K562 (cell line): ENCODE results near the gene NIPAL3. TPM values are rescaled to one million over a fixed set of nuclear protein-coding genes. Genes with fewer than 3 reads are reported as not detected.

Experiments
- ELF1 ChIP-seq: fragments of 200-800 bp; sonication (Bioruptor generic); IDR thresholded peaks from 2 replicates; pipeline ENCODE4 v1.6.1; 2016; ENCODE audit warnings: missing genetic modification characterization, missing compliant biosample characterization
- ELK1 ChIP-seq: sonication (generic); formaldehyde crosslinking; IDR thresholded peaks from 2 replicates; pipeline ENCODE4 v1.8.1; 2022; ENCODE audit warnings: missing genetic modification reagents
- GATAD2B ChIP-seq: fragments of 450-650 bp; IDR thresholded peaks from 2 replicates; pipeline ENCODE4 v1.6.1; 2017; ENCODE audit warnings: mild to moderate bottlenecking, borderline replicate concordance
- KLF16 ChIP-seq: IDR thresholded peaks from 2 replicates; pipeline ENCODE4 v1.6.1; 2016; ENCODE audit warnings: antibody characterized with exemption
- MYC ChIP-seq, 2 experiments: fragments of 250-450 bp in 1 of 2; sonication (Bioruptor Pico) in 1 of 2; IDR thresholded peaks; 2 replicates each; pipeline versions ENCODE4 v1.5.1 to v1.6.1; 2012 to 2021; ENCODE audit warnings: low read depth in 2 of 2, borderline replicate concordance in 1 of 2, improper control_type of control experiment in 1 of 2, low read length in 1 of 2, mild to moderate bottlenecking in 1 of 2, moderate library complexity in 1 of 2
- SMARCE1 ChIP-seq: fragments of 450-650 bp; IDR thresholded peaks from 2 replicates; pipeline ENCODE4 v1.7.1; 2016; ENCODE audit warnings: mild to moderate bottlenecking
- TEAD1 ChIP-seq, 2 experiments: fragments of 450-650 bp in 1 of 2; sonication (generic) in 1 of 2; formaldehyde crosslinking; IDR thresholded peaks; 2 replicates each; pipeline versions ENCODE4 v1.4.0 to v1.8.0; 2020 to 2022; ENCODE audit warnings: mild to moderate bottlenecking in 2 of 2, missing genetic modification reagents in 1 of 2
- TOE1 ChIP-seq, 2 experiments: fragments of 450-650 bp in 1 of 2; sonication (generic) in 1 of 2; formaldehyde crosslinking in 1 of 2; IDR thresholded peaks; 2 replicates each; pipeline versions ENCODE4 v1.7.1 to v1.8.0; 2016 to 2022; ENCODE audit warnings: borderline replicate concordance in 2 of 2, mild to moderate bottlenecking in 2 of 2, antibody characterized with exemption in 1 of 2, inconsistent platforms in 1 of 2, low read depth in 1 of 2, missing genetic modification reagents in 1 of 2, moderate library complexity in 1 of 2
- USF2 ChIP-seq: sonication (generic); formaldehyde crosslinking; IDR thresholded peaks from 2 replicates; pipeline ENCODE4 v1.5.0; 2020; ENCODE audit warnings: missing genetic modification reagents
- ZBTB12 ChIP-seq: fragments of 250-450 bp; sonication (Bioruptor Pico); IDR thresholded peaks from 2 replicates; pipeline ENCODE4 v1.4.0; 2020
- polyA plus RNA-seq, 8 experiments: library from polyadenylated mRNA; depleted of rRNA in 4 of 8; stranded (reverse) in 5 of 8; unstranded in 3 of 8; fragments of >200 nt; fragmentation: Nextera tagmentation in 2 of 8; fragmentation: Illumina TruSeq in 1 of 8; extraction: Ambion mirVana in 2 of 8; extraction: Trizol in 1 of 8; gene quantifications; 2 replicates each; pipeline versions ENCODE4 v1.2.1 to v1.2.3, GENCODE V29; 2011 to 2014; ENCODE audit warnings: inconsistent platforms in 1 of 8, missing spikeins in 1 of 8
- total RNA-seq, 7 experiments: library from RNA; depleted of rRNA in 6 of 7; stranded (reverse); fragments of >200 nt in 6 of 7; fragmentation: Illumina TruSeq in 2 of 7; extraction: Trizol in 2 of 7; gene quantifications; 2 replicates each; pipeline versions ENCODE4 v1.2.1 to v1.2.3, GENCODE V29; 2011 to 2021; ENCODE audit warnings: low replicate concordance in 1 of 7
- TF ChIP-seq, protein P1 (sequence below): fragments of 450-650 bp; IDR thresholded peaks from 2 replicates; pipeline ENCODE4 v1.6.1; 2018; ENCODE audit not compliant: partially characterized antibody
- TF ChIP-seq, protein P2 (sequence below): fragments of 250-450 bp; sonication (Bioruptor Pico); IDR thresholded peaks from 2 replicates; pipeline ENCODE4 v1.4.0; 2020; ENCODE audit warnings: mild to moderate bottlenecking
- TF ChIP-seq, protein P3 (sequence below): sonication (generic); formaldehyde crosslinking; IDR thresholded peaks from 2 replicates; pipeline ENCODE4 v1.8.1; 2023; ENCODE audit warnings: mild to moderate bottlenecking, missing genetic modification reagents

NIPAL3 gene
- total and polyA plus RNA-seq, 9 of the 15 experiments (the other 6 are each of a cell fraction or from before 2014, with no cell fraction given) = 10.5 to 26.3 (median 16.0) TPM

- TF ChIP-seq, protein P1, sequence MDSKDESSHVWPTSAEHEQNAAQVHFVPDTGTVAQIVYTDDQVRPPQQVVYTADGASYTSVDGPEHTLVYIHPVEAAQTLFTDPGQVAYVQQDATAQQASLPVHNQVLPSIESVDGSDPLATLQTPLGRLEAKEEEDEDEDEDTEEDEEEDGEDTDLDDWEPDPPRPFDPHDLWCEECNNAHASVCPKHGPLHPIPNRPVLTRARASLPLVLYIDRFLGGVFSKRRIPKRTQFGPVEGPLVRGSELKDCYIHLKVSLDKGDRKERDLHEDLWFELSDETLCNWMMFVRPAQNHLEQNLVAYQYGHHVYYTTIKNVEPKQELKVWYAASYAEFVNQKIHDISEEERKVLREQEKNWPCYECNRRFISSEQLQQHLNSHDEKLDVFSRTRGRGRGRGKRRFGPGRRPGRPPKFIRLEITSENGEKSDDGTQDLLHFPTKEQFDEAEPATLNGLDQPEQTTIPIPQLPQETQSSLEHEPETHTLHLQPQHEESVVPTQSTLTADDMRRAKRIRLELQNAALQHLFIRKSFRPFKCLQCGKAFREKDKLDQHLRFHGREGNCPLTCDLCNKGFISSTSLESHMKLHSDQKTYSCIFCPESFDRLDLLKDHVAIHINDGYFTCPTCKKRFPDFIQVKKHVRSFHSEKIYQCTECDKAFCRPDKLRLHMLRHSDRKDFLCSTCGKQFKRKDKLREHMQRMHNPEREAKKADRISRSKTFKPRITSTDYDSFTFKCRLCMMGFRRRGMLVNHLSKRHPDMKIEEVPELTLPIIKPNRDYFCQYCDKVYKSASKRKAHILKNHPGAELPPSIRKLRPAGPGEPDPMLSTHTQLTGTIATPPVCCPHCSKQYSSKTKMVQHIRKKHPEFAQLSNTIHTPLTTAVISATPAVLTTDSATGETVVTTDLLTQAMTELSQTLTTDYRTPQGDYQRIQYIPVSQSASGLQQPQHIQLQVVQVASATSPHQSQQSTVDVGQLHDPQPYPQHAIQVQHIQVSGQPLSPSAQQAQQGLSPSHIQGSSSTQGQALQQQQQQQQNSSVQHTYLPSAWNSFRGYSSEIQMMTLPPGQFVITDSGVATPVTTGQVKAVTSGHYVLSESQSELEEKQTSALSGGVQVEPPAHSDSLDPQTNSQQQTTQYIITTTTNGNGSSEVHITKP = no peak
- no peak for TF ChIP-seq ZBTB12 (CRISPR knock-in tag)
- no peak for TF ChIP-seq ELF1 (tag)
- no peak; the same call in 1 of the 2 replicates for TF ChIP-seq MYC (IDR thresholded peaks at IDR 0.05; ENCODE audit: low read depth, low read length)
- TF ChIP-seq MYC (CRISPR knock-in tag; IDR thresholded peaks at IDR 0.05; ENCODE audit: borderline replicate concordance, low read depth) = no peak
- TF ChIP-seq, protein P2, sequence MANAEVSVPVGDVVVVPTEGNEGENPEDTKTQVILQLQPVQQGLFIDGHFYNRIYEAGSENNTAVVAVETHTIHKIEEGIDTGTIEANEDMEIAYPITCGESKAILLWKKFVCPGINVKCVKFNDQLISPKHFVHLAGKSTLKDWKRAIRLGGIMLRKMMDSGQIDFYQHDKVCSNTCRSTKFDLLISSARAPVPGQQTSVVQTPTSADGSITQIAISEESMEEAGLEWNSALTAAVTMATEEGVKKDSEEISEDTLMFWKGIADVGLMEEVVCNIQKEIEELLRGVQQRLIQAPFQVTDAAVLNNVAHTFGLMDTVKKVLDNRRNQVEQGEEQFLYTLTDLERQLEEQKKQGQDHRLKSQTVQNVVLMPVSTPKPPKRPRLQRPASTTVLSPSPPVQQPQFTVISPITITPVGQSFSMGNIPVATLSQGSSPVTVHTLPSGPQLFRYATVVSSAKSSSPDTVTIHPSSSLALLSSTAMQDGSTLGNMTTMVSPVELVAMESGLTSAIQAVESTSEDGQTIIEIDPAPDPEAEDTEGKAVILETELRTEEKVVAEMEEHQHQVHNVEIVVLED (CRISPR knock-in tag) = no peak
- TF ChIP-seq TOE1 (IDR thresholded peaks at IDR 0.05; ENCODE audit: borderline replicate concordance) = 0 out of 2 replicates have a peak, but pooled peaks have one; percentile 16
- no peak for TF ChIP-seq TOE1 (CRISPR knock-in tag; IDR thresholded peaks at IDR 0.05; ENCODE audit: borderline replicate concordance, low read depth)
- TF ChIP-seq GATAD2B = no peak
- no peak for TF ChIP-seq KLF16
- TF ChIP-seq, protein P3, sequence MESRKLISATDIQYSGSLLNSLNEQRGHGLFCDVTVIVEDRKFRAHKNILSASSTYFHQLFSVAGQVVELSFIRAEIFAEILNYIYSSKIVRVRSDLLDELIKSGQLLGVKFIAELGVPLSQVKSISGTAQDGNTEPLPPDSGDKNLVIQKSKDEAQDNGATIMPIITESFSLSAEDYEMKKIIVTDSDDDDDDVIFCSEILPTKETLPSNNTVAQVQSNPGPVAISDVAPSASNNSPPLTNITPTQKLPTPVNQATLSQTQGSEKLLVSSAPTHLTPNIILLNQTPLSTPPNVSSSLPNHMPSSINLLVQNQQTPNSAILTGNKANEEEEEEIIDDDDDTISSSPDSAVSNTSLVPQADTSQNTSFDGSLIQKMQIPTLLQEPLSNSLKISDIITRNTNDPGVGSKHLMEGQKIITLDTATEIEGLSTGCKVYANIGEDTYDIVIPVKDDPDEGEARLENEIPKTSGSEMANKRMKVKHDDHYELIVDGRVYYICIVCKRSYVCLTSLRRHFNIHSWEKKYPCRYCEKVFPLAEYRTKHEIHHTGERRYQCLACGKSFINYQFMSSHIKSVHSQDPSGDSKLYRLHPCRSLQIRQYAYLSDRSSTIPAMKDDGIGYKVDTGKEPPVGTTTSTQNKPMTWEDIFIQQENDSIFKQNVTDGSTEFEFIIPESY (CRISPR knock-in tag) = no peak
- TF ChIP-seq TEAD1 (CRISPR knock-in tag; IDR thresholded peaks at IDR 0.05) = no peak
- no peak for TF ChIP-seq USF2
- TF ChIP-seq SMARCE1 = peak; percentile 56
- no peak for TF ChIP-seq ELK1
These were observed 86.6 kb downstream of the NIPAL3 start (continued) for GRCh38 chr1:24502065-24502708.
